IMR-90 (cell line): ENCODE results near the gene LRCH4. TPM values are rescaled to one million over a fixed set of nuclear protein-coding genes. Genes with fewer than 3 reads are reported as not detected.

Experiments used
- ATAC-seq: fragments of 200-7000 bp; cut with Tn5 transposase; 2 replicates; pipeline ENCODE4 v1.9.1; 2020; ENCODE audit warnings: low read depth, mild to moderate bottlenecking, moderate library complexity
- BruUV-seq: library from RNA; stranded (reverse); fragments of 400-500 nt; replicated peaks from 2 replicates; lab custom pipeline; 2021; lab: Mats Ljungman, UMichigan
- CTCF ChIA-PET: fragments of 300-600 bp; formaldehyde crosslinking; extraction: SDS; loops from one replicate; lab custom pipeline; 2021; ENCODE audit warnings: antibody characterized with exemption; lab: Yijun Ruan, JAX
- POLR2A ChIA-PET: fragments of 300-600 bp; sonication (Branson Sonifier 250); formaldehyde crosslinking; loops from one replicate; lab custom pipeline; 2022; ENCODE audit warnings: antibody characterized with exemption; ENCODE audit not compliant: unreplicated experiment; lab: Charles Lee
- DNase-seq: peaks from one replicate; pipeline ENCODE4 v3.0.0; 2013
- H2AFZ ChIP-seq: replicated peaks from 2 replicates; pipeline ENCODE3; 2013; ENCODE audit warnings: low read length, mild to moderate bottlenecking; ENCODE audit not compliant: poor library complexity
- H2AK5ac ChIP-seq: 2 replicates; pipeline ENCODE4 v1.6.1; 2013; ENCODE audit warnings: low read depth, low read length, inconsistent platforms
- H2AK9ac ChIP-seq: replicated peaks from 2 replicates; pipeline ENCODE3; 2013; ENCODE audit warnings: mild to moderate bottlenecking, low read depth, low read length, moderate library complexity; ENCODE audit not compliant: poor library complexity
- H2BK120ac ChIP-seq: 2 replicates; pipeline ENCODE4 v1.6.1; 2013; ENCODE audit warnings: low read depth, low read length, inconsistent platforms
- H2BK15ac ChIP-seq: 3 replicates; pipeline ENCODE4 v1.6.1; 2013; ENCODE audit warnings: low read depth, low read length, inconsistent platforms
- H2BK20ac ChIP-seq: 2 replicates; pipeline ENCODE4 v1.6.1; 2013; ENCODE audit warnings: low read depth, mild to moderate bottlenecking, inconsistent platforms, low read length, moderate library complexity
- H2BK5ac ChIP-seq: 2 replicates; pipeline ENCODE4 v1.6.1; 2013; ENCODE audit warnings: mild to moderate bottlenecking, low read depth, low read length, inconsistent platforms; ENCODE audit not compliant: poor library complexity, severe bottlenecking
- H3K14ac ChIP-seq: replicated peaks from 2 replicates; pipeline ENCODE4 v1.6.1; 2013; ENCODE audit warnings: low read depth, low read length, inconsistent platforms
- H3K18ac ChIP-seq: 2 replicates; pipeline ENCODE4 v1.6.1; 2013; ENCODE audit warnings: low read depth, low read length, control low read depth
- H3K23ac ChIP-seq: 2 replicates; pipeline ENCODE4 v1.6.1; 2013; ENCODE audit warnings: low read depth, low read length, inconsistent platforms
- H3K27ac ChIP-seq: 2 replicates; pipeline ENCODE4 v1.5.1; 2013; ENCODE audit warnings: mild to moderate bottlenecking, control low read depth, low read length; ENCODE audit not compliant: insufficient read depth
- H3K27me3 ChIP-seq: 2 replicates; pipeline ENCODE4 v1.6.1; 2013; ENCODE audit warnings: low read length; ENCODE audit not compliant: control insufficient read depth, insufficient read depth
- H3K36me3 ChIP-seq: 2 replicates; pipeline ENCODE4 v1.6.1; 2013; ENCODE audit warnings: low read length, mixed read lengths; ENCODE audit not compliant: control insufficient read depth, insufficient read depth
- H3K4ac ChIP-seq: 2 replicates; pipeline ENCODE4 v1.6.1; 2013; ENCODE audit warnings: low read depth, low read length, inconsistent platforms
- H3K4me1 ChIP-seq: 2 replicates; pipeline ENCODE4 v1.6.1; 2013; ENCODE audit warnings: low read length, mixed read lengths; ENCODE audit not compliant: control insufficient read depth, insufficient read depth
- H3K4me2 ChIP-seq: 2 replicates; pipeline ENCODE4 v1.6.1; 2013; ENCODE audit warnings: low read depth, mild to moderate bottlenecking, control low read depth, low read length, moderate library complexity
- H3K4me3 ChIP-seq: 2 replicates; pipeline ENCODE4 v1.5.1; 2013; ENCODE audit warnings: low read depth, mild to moderate bottlenecking, control low read depth, low read length, moderate library complexity; ENCODE audit not compliant: insufficient read depth
- H3K56ac ChIP-seq: 2 replicates; pipeline ENCODE4 v1.6.1; 2013; ENCODE audit warnings: low read length, inconsistent platforms; ENCODE audit not compliant: insufficient read depth; ENCODE audit errors: extremely low read depth
- H3K79me1 ChIP-seq, 2 experiments: 2 replicates each; pipeline ENCODE4 v1.6.1; 2013; ENCODE audit warnings: low read length in 2 of 2, inconsistent platforms in 1 of 2, low read depth in 1 of 2
- H3K9ac ChIP-seq: 2 replicates; pipeline ENCODE4 v1.6.1; 2013; ENCODE audit warnings: low read depth, low read length, control low read depth
- H3K9me1 ChIP-seq: 2 replicates; pipeline ENCODE4 v1.6.1; 2013; ENCODE audit warnings: low read length, inconsistent platforms; ENCODE audit not compliant: insufficient read depth
- H3K9me3 ChIP-seq: 2 replicates; pipeline ENCODE4 v1.6.1; 2013; ENCODE audit warnings: low read length; ENCODE audit not compliant: control insufficient read depth, insufficient read depth
- H4K20me1 ChIP-seq: 2 replicates; pipeline ENCODE4 v1.6.1; 2013; ENCODE audit warnings: low read length, inconsistent platforms; ENCODE audit not compliant: insufficient read depth
- H4K5ac ChIP-seq: 2 replicates; pipeline ENCODE4 v1.6.1; 2013; ENCODE audit warnings: mild to moderate bottlenecking, low read depth, low read length, control low read depth
- H4K8ac ChIP-seq, 2 experiments: 2 replicates each; pipeline ENCODE4 v1.6.1; 2013; ENCODE audit warnings: low read depth in 2 of 2, low read length in 2 of 2, control low read depth in 1 of 2, inconsistent platforms in 1 of 2
- H4K91ac ChIP-seq: 2 replicates; pipeline ENCODE4 v1.6.1; 2013; ENCODE audit warnings: low read depth, low read length, inconsistent platforms; ENCODE audit not compliant: insufficient read depth
- CHD1 ChIP-seq: IDR thresholded peaks from 2 replicates; pipeline ENCODE4 v1.6.1; 2012; ENCODE audit warnings: low read depth, low read length, improper control_type of control experiment
- WGBS, 2 experiments: methylation state at CpG; one replicate each; pipeline versions ENCODE4 v1.1.5 to v1.1.7; 2013; ENCODE audit warnings: missing lambda C conversion rate in 2 of 2; ENCODE audit not compliant: insufficient read length in 1 of 2; ENCODE audit errors: extremely low coverage in 2 of 2; 5-methylcytosine and 5-hydroxymethylcytosine counted together
- dilution Hi-C: fragments of 300-500 bp; cut with HindIII; formaldehyde crosslinking; loops from one replicate; pipeline ENCODE4 v1.14.3; 2018; ENCODE audit warnings: low sequenced_read_pairs; ENCODE audit not compliant: unreplicated experiment
- in situ Hi-C: fragments of 300-500 bp; cut with MboI; formaldehyde crosslinking; loops from 3 replicates; pipeline ENCODE4 v1.14.3; 2019; ENCODE audit warnings: low sequenced_read_pairs, inconsistent platforms, mixed read lengths
- intact Hi-C: fragments of 100-400 bp; cut with micrococcal nuclease; formaldehyde crosslinking; loops from 2 replicates; pipeline ENCODE4 v1.10.0; 2022
- polyA plus RNA-seq, 3 experiments: library from polyadenylated mRNA; depleted of rRNA; stranded (reverse); fragments of >200 nt; gene quantifications; 2 replicates each; pipeline ENCODE4 v1.2.3, GENCODE V29; 2012; ENCODE audit warnings: low replicate concordance in 1 of 3
- total RNA-seq: library from RNA; depleted of rRNA; stranded (reverse); fragments of >200 nt; gene quantifications from 2 replicates; pipeline ENCODE4 v1.2.3, GENCODE V29; 2012
- TF ChIP-seq, protein P1 (sequence below): fragments of 150-350 bp; IDR thresholded peaks from 2 replicates; pipeline ENCODE4 v1.6.1; 2017; ENCODE audit warnings: mild to moderate bottlenecking, antibody characterized with exemption, low read length, low read depth
- TF ChIP-seq, protein P2 (sequence below): conservative IDR thresholded peaks from 2 replicates; pipeline ENCODE4 v1.5.1; 2012; ENCODE audit warnings: mild to moderate bottlenecking, low read depth, low read length, improper control_type of control experiment

LRCH4 gene
- total and polyA plus RNA-seq, 2 of the 4 experiments (the other 2 are of a cell fraction): 5.0 to 41.3 TPM

DNA sequence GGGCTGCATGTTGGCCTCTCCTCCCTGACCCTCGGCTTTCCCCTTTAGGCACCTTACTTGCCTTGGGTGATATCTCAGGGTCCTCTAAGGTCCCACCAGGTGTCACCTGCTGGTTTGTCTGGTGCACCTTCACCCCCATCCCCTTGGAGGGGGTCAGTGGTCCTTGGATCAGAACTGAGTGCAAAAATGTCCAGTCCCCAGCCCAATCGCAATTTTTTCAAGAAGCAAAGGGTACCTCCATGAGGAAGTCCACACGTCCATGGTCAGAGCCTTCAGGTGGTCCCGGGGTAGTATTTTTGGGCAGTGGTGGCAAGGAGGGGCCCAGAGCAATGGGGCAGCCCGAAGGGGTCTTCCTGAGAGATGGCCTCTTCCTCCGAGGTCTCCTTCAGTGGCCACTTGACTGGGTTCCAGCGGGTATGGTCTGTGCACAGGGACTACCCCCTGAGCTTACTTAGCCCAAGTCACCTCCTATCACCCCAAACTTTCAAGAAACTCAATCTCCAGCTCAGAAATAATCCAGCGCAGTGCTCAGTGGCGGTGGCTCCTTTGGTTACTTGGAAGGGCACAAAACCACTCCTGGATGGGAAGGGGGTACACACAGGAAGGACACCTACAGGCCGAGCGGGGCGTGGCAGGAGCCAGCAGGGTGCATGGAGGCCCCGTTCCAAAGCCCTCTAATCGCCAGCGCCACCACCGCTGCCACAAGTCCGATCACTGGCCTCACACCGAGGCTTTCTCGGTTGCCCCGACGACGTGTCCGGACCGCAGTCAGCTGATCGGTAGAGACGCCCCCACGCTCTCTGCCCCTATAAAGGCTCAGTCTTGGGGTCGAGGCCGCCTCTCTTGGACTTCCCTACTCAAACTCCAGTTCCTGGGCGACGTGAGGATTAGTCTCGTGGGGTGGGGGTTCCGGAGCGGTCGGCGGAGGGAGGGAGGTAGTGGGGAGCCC, 16.8 kb downstream of the LRCH4 start:
- H3K36me3 ChIP-seq: peaks cover 5% of the 10 kb centered on the region; the same call in 1 of the 2 replicates
- no peak overlapping the region for H3K14ac ChIP-seq
- H3K9ac ChIP-seq: no peak overlapping the region
- peaks cover 2% of the 10 kb centered on the region; the same call in 1 of the 2 replicates for H3K4me1 ChIP-seq
- peak overlapping the region in 1 of 2 experiments; percentile 10; a peak in 1 of 4 replicates for H4K8ac ChIP-seq
- TF ChIP-seq, protein P1, sequence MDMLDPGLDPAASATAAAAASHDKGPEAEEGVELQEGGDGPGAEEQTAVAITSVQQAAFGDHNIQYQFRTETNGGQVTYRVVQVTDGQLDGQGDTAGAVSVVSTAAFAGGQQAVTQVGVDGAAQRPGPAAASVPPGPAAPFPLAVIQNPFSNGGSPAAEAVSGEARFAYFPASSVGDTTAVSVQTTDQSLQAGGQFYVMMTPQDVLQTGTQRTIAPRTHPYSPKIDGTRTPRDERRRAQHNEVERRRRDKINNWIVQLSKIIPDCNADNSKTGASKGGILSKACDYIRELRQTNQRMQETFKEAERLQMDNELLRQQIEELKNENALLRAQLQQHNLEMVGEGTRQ: peak; percentile 35
- TF ChIP-seq CHD1: no peak
- TF ChIP-seq, protein P2, sequence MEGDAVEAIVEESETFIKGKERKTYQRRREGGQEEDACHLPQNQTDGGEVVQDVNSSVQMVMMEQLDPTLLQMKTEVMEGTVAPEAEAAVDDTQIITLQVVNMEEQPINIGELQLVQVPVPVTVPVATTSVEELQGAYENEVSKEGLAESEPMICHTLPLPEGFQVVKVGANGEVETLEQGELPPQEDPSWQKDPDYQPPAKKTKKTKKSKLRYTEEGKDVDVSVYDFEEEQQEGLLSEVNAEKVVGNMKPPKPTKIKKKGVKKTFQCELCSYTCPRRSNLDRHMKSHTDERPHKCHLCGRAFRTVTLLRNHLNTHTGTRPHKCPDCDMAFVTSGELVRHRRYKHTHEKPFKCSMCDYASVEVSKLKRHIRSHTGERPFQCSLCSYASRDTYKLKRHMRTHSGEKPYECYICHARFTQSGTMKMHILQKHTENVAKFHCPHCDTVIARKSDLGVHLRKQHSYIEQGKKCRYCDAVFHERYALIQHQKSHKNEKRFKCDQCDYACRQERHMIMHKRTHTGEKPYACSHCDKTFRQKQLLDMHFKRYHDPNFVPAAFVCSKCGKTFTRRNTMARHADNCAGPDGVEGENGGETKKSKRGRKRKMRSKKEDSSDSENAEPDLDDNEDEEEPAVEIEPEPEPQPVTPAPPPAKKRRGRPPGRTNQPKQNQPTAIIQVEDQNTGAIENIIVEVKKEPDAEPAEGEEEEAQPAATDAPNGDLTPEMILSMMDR: peak; percentile 24; the same call in 1 of the 2 replicates
- intact Hi-C loops: no loop called here
- H3K4me3 ChIP-seq: no peak overlapping the region
- H3K9me3 ChIP-seq: no peaks in the 10 kb centered on the region
- H3K79me1 ChIP-seq: no peaks in the 10 kb centered on the region
- no peak overlapping the region for H2BK120ac ChIP-seq
- BruUV-seq: no TSS peak
- 49% methylated on average over 10 of the region's 36 CpGs; no CpG with 5 or more reads in 1 of the 2 experiments for WGBS, 2 experiments
- DNase-seq (no peak), ATAC-seq (peak; percentile 38)
- H3K4ac ChIP-seq: no peak overlapping the region
- no peak overlapping the region for H3K56ac ChIP-seq
- H2AK9ac ChIP-seq: peak overlapping the region; percentile 90
- H4K20me1 ChIP-seq: no peaks in the 10 kb centered on the region
- in situ Hi-C loops: loop anchor here (5.0 kb wide), 1 partner anchor 98 kb away; no protein-coding TSS in a partner anchor
- H3K27ac ChIP-seq: no peak overlapping the region
- no peak overlapping the region for H2BK15ac ChIP-seq
- no peak overlapping the region for H2AK5ac ChIP-seq
- no peak overlapping the region for H2BK5ac ChIP-seq
- peaks cover 4% of the 10 kb centered on the region; the same call in 1 of the 2 replicates for H3K9me1 ChIP-seq
- no peak overlapping the region for H2BK20ac ChIP-seq
- no peak overlapping the region for H3K23ac ChIP-seq
- dilution Hi-C loops: no loop called here
- no peak overlapping the region for H3K4me2 ChIP-seq
- ChIA-PET CTCF (no interaction called here), POLR2A (interaction anchor here (0.5 kb wide), 1 partner anchor 108 kb away, joined by 6 read pairs; no protein-coding TSS in a partner anchor)
- no peak overlapping the region for H4K5ac ChIP-seq
- no peak overlapping the region for H4K91ac ChIP-seq
- no peak overlapping the region for H3K18ac ChIP-seq
- peak overlapping the region; percentile 82 for H2AFZ ChIP-seq
- H3K27me3 ChIP-seq: peaks cover 3% of the 10 kb centered on the region; the same call in 1 of the 2 replicates
